ENCODE measurements around the gene ABLIM3. TPM values are rescaled to one million over a fixed set of nuclear protein-coding genes. Genes with fewer than 3 reads are reported as not detected.

The ABLIM3 gene
- total RNA-seq, 1 donor from 2014 or later = 122 TPM

GRCh38 chr5:149210225-149210624 is 68.9 kb downstream of the ABLIM3 start:
- no peaks in the 10 kb centered on the region for H3K27me3 ChIP-seq (ENCODE audit: low read depth)
- H3K27ac ChIP-seq (replicated peaks) = no peak overlapping the region
- H3K4me3 ChIP-seq = no peak overlapping the region
- H3K36me3 ChIP-seq = peaks cover 72% of the 10 kb centered on the region
- DNase-seq = no peak
- peaks cover 69% of the 10 kb centered on the region for H3K4me1 ChIP-seq
- intact Hi-C loops (cut with micrococcal nuclease) = no loop called here
- H3K9me3 ChIP-seq (replicated peaks) = no peaks in the 10 kb centered on the region
- TF ChIP-seq, protein P1, sequence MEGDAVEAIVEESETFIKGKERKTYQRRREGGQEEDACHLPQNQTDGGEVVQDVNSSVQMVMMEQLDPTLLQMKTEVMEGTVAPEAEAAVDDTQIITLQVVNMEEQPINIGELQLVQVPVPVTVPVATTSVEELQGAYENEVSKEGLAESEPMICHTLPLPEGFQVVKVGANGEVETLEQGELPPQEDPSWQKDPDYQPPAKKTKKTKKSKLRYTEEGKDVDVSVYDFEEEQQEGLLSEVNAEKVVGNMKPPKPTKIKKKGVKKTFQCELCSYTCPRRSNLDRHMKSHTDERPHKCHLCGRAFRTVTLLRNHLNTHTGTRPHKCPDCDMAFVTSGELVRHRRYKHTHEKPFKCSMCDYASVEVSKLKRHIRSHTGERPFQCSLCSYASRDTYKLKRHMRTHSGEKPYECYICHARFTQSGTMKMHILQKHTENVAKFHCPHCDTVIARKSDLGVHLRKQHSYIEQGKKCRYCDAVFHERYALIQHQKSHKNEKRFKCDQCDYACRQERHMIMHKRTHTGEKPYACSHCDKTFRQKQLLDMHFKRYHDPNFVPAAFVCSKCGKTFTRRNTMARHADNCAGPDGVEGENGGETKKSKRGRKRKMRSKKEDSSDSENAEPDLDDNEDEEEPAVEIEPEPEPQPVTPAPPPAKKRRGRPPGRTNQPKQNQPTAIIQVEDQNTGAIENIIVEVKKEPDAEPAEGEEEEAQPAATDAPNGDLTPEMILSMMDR (IDR thresholded peaks at IDR 0.05; ENCODE audit: borderline replicate concordance) = no peak

DNA sequence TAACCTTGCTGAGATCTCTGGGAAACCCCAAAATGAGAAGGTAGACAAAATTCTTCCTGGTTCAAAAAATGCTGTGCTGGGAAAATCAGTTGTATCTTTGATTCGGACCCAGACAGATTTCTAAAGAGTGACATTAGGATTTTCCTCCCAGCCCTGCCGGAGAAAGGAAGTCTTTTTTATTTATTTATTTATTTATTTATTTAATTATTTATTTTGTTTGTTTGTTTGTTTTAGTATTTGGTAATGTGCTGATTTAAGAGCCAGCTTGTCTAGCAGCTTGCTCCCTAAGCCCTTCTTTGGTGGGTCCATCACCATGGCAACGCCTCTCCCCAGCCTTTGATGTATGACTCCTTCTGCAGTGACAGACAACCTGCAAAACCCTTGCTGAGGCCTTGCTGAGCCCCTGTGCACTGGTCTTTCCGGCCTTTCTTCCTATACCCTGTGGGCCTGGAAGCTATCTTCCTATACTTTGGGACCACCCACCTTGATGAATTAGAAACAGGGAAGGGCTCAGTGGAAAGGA is 69.7 kb downstream of the ABLIM3 start:
- intact Hi-C loops (cut with micrococcal nuclease) = no loop called here
- peaks cover 69% of the 10 kb centered on the region for H3K4me1 ChIP-seq
- H3K36me3 ChIP-seq = peaks cover 71% of the 10 kb centered on the region
- no peak overlapping the region for H3K4me3 ChIP-seq
- TF ChIP-seq, protein P1 (IDR thresholded peaks at IDR 0.05; ENCODE audit: borderline replicate concordance) = no peak
- H3K27ac ChIP-seq (replicated peaks) = peak overlapping the region; percentile 24
- no peak for DNase-seq
- H3K9me3 ChIP-seq (replicated peaks) = no peaks in the 10 kb centered on the region
- H3K27me3 ChIP-seq (ENCODE audit: low read depth) = no peaks in the 10 kb centered on the region

DNA sequence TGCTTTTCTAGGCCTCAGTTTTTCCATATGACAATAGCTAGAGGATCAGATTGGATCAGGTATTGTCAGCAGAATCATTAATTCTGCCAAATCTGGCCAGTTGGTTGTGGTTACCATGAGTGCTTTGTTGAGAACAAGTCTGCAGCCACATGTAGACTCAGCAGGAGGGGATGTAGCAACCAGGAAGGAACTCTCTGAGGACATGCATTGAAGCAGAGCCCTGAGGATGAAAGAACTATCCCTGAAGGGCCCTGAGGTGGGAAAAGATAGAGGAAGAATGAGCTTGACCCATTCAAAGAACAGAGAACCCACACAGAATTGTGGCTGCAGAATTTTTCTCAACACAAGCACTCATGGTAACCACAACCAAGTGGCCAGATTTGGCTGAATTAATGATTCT is 70.3 kb downstream of the ABLIM3 start:
- Histone ChIP-seq H3K4me1 (peaks cover 69% of the 10 kb centered on the region), H3K4me3 (no peak overlapping the region), H3K27ac (replicated peaks) (peak overlapping the region; percentile 24), H3K27me3 (ENCODE audit: low read depth) (no peaks in the 10 kb centered on the region), H3K9me3 (replicated peaks) (no peaks in the 10 kb centered on the region), H3K36me3 (peaks cover 71% of the 10 kb centered on the region)
- DNase-seq = no peak
- TF ChIP-seq, protein P1 (IDR thresholded peaks at IDR 0.05; ENCODE audit: borderline replicate concordance) = no peak
- intact Hi-C loops (cut with micrococcal nuclease) = no loop called here

GRCh38 chr5:149212198-149212951 is 71.1 kb downstream of the ABLIM3 start:
- Histone ChIP-seq H3K9me3 (replicated peaks) (no peaks in the 10 kb centered on the region), H3K36me3 (peaks cover 71% of the 10 kb centered on the region), H3K27me3 (ENCODE audit: low read depth) (no peaks in the 10 kb centered on the region), H3K27ac (replicated peaks) (peak overlapping the region; percentile 24), H3K4me1 (peaks cover 69% of the 10 kb centered on the region), H3K4me3 (no peak overlapping the region)
- no peak for DNase-seq
- intact Hi-C loops (cut with micrococcal nuclease) = no loop called here
- TF ChIP-seq, protein P1 (IDR thresholded peaks at IDR 0.05; ENCODE audit: borderline replicate concordance) = no peak

DNA sequence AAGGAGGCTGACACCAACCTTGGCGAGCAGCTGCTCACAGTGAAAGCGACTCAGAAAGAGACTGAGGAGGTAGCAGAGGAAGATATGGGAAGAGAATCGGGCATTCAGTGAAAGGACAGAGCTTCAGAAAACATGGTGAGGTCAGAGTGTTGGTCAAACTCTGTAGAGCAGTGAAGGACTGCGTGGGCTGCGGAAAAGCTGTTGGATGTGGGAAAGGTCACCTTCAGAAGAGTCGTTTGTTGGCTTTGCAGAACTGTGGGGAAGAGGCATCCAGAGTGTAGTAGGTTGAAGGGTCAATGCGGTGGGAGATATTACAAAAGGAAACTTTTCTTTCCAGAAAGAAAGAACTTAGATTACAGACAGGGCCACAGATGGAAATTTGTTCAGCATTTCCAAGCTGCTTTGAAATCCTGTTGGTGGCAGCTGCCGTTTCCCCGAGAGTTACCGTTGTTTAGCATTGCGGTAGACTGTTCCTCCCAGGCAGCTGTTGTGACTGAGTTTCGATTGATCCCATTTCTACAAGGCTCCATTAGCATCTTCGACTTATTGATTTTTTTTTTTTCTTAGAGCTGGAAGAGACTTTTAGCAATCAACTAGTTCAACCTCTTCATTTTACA is 72.1 kb downstream of the ABLIM3 start:
- no peaks in the 10 kb centered on the region for H3K27me3 ChIP-seq (ENCODE audit: low read depth)
- peaks cover 64% of the 10 kb centered on the region for H3K36me3 ChIP-seq
- H3K4me1 ChIP-seq = peaks cover 70% of the 10 kb centered on the region
- intact Hi-C loops (cut with micrococcal nuclease) = no loop called here
- TF ChIP-seq, protein P1 (IDR thresholded peaks at IDR 0.05; ENCODE audit: borderline replicate concordance) = no peak
- DNase-seq = no peak
- H3K9me3 ChIP-seq (replicated peaks) = no peaks in the 10 kb centered on the region
- H3K27ac ChIP-seq (replicated peaks) = peak overlapping the region; percentile 24
- H3K4me3 ChIP-seq = no peak overlapping the region

Data from left ventricle myocardium inferior (tissue), 1 donor.